WTC11 (cell line): Measurements from ENCODE around the gene SEMA7A.

Source experiments
- ATF3 ChIP-seq: sonication (generic); formaldehyde crosslinking; conservative IDR thresholded peaks from 2 replicates; pipeline ENCODE4 v1.8.1; 2022; ENCODE audit warnings: mild to moderate bottlenecking, missing genetic modification reagents
- ZNF281 ChIP-seq: sonication (generic); formaldehyde crosslinking; IDR thresholded peaks from 2 replicates; pipeline ENCODE4 v1.8.0; 2023; ENCODE audit warnings: mild to moderate bottlenecking, missing genetic modification reagents
- TF ChIP-seq, protein P1 (sequence below): fragments of 200-600 bp; IDR thresholded peaks from 2 replicates; pipeline ENCODE4 v1.8.0; 2022; ENCODE audit warnings: antibody characterized with exemption

- no peak for TF ChIP-seq ZNF281 (CRISPR knock-in tag)
- TF ChIP-seq, protein P1, sequence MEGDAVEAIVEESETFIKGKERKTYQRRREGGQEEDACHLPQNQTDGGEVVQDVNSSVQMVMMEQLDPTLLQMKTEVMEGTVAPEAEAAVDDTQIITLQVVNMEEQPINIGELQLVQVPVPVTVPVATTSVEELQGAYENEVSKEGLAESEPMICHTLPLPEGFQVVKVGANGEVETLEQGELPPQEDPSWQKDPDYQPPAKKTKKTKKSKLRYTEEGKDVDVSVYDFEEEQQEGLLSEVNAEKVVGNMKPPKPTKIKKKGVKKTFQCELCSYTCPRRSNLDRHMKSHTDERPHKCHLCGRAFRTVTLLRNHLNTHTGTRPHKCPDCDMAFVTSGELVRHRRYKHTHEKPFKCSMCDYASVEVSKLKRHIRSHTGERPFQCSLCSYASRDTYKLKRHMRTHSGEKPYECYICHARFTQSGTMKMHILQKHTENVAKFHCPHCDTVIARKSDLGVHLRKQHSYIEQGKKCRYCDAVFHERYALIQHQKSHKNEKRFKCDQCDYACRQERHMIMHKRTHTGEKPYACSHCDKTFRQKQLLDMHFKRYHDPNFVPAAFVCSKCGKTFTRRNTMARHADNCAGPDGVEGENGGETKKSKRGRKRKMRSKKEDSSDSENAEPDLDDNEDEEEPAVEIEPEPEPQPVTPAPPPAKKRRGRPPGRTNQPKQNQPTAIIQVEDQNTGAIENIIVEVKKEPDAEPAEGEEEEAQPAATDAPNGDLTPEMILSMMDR: no peak
- TF ChIP-seq ATF3 (CRISPR knock-in tag): no peak
These were observed 24.7 kb upstream of the SEMA7A start for GRCh38 chr15:74458473-74458872.
